Neutrophil (primary cell): ENCODE data around the gene HERPUD1.

Experiments used
- H3K27ac ChIP-seq: fragments of 200-600 bp; sonication (generic); 2 replicates; pipeline ENCODE4 v1.5.1; 2016; ENCODE audit warnings: mild to moderate bottlenecking, moderate library complexity
- H3K27me3 ChIP-seq: fragments of 200-600 bp; sonication (generic); 2 replicates; pipeline ENCODE4 v1.6.0; 2016; ENCODE audit warnings: mild to moderate bottlenecking
- H3K36me3 ChIP-seq: fragments of 200-600 bp; sonication (generic); 2 replicates; pipeline ENCODE4 v1.5.1; 2017
- H3K4me1 ChIP-seq, 2 experiments: fragments of 200-600 bp in 1 of 2; sonication (generic) in 1 of 2; 1 replicate in 1 of 2; 2 replicates in 1 of 2; pipeline versions ENCODE4 v1.5.1 to v1.6.1; 2013 to 2016; ENCODE audit warnings: low read depth in 1 of 2, low read length in 1 of 2, mild to moderate bottlenecking in 1 of 2, moderate library complexity in 1 of 2; ENCODE audit not compliant: control insufficient read depth in 1 of 2, insufficient read depth in 1 of 2
- H3K4me3 ChIP-seq, 2 experiments: fragments of 200-600 bp in 1 of 2; sonication (generic) in 1 of 2; 1 replicate in 1 of 2; 2 replicates in 1 of 2; pipeline ENCODE4 v1.5.1; 2013 to 2016; ENCODE audit warnings: low read depth in 1 of 2, low read length in 1 of 2, mild to moderate bottlenecking in 1 of 2, moderate library complexity in 1 of 2
- H3K9me3 ChIP-seq: fragments of 200-600 bp; sonication (generic); 2 replicates; pipeline ENCODE4 v1.5.1; 2016
- TF ChIP-seq, protein P1 (sequence below): fragments of 200-600 bp; sonication (generic); IDR thresholded peaks from 2 replicates; pipeline ENCODE4 v1.5.1; 2016; ENCODE audit warnings: antibody characterized with exemption

HERPUD1 gene

DNA sequence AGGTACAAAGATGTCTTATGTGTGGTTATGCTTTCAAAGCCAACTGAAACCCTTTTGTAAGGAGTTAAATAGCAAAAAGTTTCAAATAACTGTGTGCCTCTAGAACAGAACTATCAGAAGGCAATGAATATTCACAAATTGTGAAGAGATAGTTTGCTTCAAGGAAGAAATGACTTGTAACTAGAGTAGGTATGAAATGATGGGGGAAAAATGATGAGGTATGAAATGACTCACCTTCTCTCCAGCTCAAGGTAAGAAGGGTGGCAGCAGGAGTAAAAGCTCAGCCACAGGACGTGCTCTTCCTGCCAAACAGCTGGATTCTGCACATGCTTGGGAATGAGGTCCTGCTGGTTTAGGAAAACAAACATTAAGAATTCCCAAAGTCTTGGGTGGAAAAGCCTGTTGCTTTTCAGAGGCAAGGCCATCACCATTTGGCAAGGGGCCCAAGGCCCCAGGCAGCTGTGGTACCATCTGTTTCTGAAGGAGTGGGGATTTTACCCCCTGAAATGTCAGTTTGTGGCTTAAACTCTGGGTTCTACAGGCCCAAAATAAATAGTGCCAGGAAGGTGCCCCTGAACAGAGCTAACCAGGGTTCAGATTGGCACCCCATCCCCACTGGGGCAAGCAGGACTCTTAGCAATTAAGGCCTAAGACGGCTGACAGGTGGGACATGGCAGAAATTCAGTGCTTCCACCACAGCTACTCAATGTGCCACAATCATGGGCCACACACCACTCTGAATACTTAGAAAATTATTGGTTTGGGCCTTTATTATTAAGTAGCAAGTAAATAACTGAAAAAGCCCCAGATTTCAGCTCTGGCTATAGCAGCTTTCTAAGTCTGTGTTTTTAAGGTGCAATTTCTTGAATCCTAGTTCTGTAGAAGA lies 13.3 kb downstream of the HERPUD1 start:
- Histone ChIP-seq H3K9me3 (no peaks in the 10 kb centered on the region), H3K4me3 (no peak overlapping the region), H3K4me1 (no peaks in the 10 kb centered on the region), H3K27ac (peak overlapping the region; percentile 20), H3K27me3 (no peaks in the 10 kb centered on the region), H3K36me3 (peaks cover 92% of the 10 kb centered on the region)
- TF ChIP-seq, protein P1, sequence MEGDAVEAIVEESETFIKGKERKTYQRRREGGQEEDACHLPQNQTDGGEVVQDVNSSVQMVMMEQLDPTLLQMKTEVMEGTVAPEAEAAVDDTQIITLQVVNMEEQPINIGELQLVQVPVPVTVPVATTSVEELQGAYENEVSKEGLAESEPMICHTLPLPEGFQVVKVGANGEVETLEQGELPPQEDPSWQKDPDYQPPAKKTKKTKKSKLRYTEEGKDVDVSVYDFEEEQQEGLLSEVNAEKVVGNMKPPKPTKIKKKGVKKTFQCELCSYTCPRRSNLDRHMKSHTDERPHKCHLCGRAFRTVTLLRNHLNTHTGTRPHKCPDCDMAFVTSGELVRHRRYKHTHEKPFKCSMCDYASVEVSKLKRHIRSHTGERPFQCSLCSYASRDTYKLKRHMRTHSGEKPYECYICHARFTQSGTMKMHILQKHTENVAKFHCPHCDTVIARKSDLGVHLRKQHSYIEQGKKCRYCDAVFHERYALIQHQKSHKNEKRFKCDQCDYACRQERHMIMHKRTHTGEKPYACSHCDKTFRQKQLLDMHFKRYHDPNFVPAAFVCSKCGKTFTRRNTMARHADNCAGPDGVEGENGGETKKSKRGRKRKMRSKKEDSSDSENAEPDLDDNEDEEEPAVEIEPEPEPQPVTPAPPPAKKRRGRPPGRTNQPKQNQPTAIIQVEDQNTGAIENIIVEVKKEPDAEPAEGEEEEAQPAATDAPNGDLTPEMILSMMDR = no peak

DNA sequence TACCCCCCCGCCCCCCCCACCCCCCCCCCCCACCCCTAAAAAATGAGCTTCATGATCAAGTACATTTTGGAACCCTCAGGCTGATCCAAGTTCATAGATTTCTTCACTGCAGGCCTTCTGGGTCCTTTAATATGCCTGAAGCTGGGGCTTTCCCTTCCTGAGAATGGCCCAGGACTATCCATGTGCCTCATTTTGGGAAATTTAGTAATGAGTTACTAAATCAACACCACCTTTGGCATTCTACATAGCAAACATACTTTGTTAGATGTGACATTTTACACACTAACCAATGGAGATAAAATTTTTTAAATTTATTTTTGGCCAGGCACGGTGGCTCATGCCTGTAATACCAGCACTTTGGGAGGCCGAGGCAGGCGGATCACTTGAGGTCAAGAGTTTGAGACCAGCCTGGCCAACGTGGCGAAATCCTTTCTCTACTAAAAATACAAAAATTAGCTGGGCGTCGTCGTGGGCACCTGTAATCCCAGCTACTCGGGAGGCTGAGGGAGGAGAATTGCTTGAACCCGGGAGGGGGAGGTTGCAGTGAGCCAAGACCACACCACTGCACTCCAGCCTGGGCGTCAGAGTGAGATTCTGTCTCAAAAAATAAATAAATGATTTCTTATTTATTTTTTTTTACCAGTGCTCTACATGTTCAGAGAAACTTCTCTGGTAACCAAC lies 14.0 kb downstream of the HERPUD1 start:
- no peaks in the 10 kb centered on the region for H3K9me3 ChIP-seq
- no peak overlapping the region for H3K4me3 ChIP-seq
- no peaks in the 10 kb centered on the region for H3K27me3 ChIP-seq
- H3K36me3 ChIP-seq = peaks cover 84% of the 10 kb centered on the region
- H3K4me1 ChIP-seq = no peaks in the 10 kb centered on the region
- H3K27ac ChIP-seq = peak overlapping the region; percentile 15
- TF ChIP-seq, protein P1 = no peak

DNA sequence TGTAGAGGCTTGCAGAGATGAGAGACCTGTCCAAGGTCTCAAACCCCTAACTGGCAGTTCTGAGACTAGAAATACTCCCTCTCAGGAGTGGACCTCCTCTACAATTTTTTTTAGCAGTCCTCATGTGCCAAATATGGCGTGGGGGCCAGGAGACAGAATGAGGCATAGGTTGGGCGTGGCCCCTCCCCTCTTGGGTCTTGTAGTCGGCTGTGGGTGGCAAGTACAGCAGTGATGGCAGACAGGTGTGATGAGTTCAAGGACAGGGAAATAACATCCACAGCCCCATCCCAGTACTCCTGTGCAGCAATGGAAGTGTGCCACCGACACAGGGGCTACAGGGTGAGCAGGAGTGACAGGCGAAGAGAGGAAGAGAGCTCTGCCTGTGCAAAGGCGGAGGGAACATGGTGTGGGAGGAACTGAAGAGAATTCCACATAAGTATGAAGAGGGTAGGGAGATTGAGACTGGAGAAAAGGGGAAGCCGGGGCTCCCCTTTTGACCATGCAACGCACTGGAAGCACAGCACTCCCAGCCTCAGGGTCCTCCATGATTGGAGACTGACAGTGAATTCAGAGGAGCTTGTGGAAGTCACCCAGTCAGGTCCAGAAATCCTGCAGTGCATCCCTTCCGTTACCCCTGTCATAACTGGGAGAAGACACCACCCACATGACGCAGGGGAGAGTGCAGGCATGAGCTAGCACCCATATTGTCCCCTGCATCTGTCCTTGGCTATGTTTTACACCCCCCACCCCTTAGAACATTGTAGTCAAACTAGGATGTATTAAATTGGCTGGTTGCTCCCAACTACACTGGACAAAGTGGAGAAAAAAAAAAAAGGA lies 15.0 kb downstream of the HERPUD1 start:
- Histone ChIP-seq H3K36me3 (peaks cover 74% of the 10 kb centered on the region), H3K4me3 (no peak overlapping the region), H3K4me1 (peaks cover 3 to 6% of the 10 kb centered on the region in 2 experiments), H3K9me3 (no peaks in the 10 kb centered on the region), H3K27ac (peak overlapping the region; percentile 15), H3K27me3 (no peaks in the 10 kb centered on the region)
- TF ChIP-seq, protein P1 = no peak

DNA sequence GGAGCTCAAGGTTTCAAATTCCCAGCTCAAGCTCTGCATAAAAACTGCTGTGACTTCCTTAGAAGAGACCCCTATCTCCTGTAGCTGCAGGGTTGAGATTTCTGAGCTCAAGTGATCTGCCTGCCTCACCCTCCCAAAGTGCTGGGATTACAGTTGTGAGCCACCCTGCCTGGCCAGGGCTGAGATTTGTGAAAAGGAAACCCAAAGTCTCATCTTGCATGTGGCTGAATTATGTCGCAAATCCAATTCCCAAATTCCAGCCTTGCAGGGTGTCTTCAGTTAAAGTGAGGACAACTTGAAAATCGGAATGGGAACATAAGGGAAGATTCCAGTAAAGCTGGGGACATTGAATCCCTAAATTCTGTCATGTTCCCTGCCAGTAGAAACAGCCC lies 15.7 kb downstream of the HERPUD1 start:
- Histone ChIP-seq H3K4me1 (peaks cover 3 to 6% of the 10 kb centered on the region in 2 experiments), H3K36me3 (peaks cover 68% of the 10 kb centered on the region), H3K27ac (no peak overlapping the region), H3K27me3 (no peaks in the 10 kb centered on the region), H3K4me3 (no peak overlapping the region), H3K9me3 (no peaks in the 10 kb centered on the region)
- TF ChIP-seq, protein P1 = no peak

DNA sequence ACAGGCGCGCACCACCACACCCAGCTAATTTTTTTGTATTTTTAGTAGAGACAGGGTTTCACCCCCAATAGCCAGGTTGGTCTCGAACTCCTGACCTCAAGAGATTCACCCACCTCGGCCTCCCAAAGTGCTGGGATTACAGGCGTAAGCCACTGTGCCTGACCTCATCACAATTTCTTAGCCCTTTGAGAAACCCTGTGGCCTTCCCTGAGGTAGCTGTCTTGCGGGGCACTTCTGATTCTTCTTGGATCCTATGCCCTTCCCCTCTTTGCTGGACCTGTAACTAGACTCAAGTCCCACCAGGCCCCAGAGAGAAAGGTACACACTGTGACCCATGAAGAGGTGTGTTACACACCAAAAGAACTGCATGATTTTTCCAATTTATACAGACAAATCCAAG lies 16.3 kb downstream of the HERPUD1 start:
- H3K4me1 ChIP-seq = peaks cover 3 to 6% of the 10 kb centered on the region in 2 experiments
- peaks cover 61% of the 10 kb centered on the region for H3K36me3 ChIP-seq
- H3K27ac ChIP-seq = no peak overlapping the region
- TF ChIP-seq, protein P1 = no peak
- no peaks in the 10 kb centered on the region for H3K9me3 ChIP-seq
- no peaks in the 10 kb centered on the region for H3K27me3 ChIP-seq
- no peak overlapping the region for H3K4me3 ChIP-seq
